Mononuclear cell (primary cell): ENCODE measurements around the gene RAB6A. TPM values are rescaled to one million over a fixed set of nuclear protein-coding genes. Genes with fewer than 3 reads are reported as not detected.
A peak's percentile ranks its signal among the peaks of the same experiment; 100 is the strongest.
"Not testable (repeated sequence)": the region's sequence is repeated elsewhere in the genome, so short reads cannot be mapped to it uniquely, and the experiment has no call there.

Experiments
- H3K27me3 ChIP-seq: 2 replicates; pipeline ENCODE4 v1.6.0; 2011; ENCODE audit warnings: low read length, control low read depth; ENCODE audit not compliant: insufficient read depth
- H3K4me1 ChIP-seq: 2 replicates; pipeline ENCODE4 v1.5.1; 2011; ENCODE audit warnings: mild to moderate bottlenecking, low read length, control low read depth; ENCODE audit not compliant: insufficient read depth
- H3K4me3 ChIP-seq: 2 replicates; pipeline ENCODE4 v1.5.1; 2011; ENCODE audit warnings: mild to moderate bottlenecking, low read length, moderate library complexity
- H3K9me3 ChIP-seq: 2 replicates; pipeline ENCODE4 v1.5.1; 2011; ENCODE audit warnings: low read depth, mild to moderate bottlenecking, control low read depth, low read length
- total RNA-seq: library from RNA; depleted of rRNA; stranded (reverse); fragments of >200 nt; gene quantifications from one replicate; pipeline ENCODE4 v1.2.3, GENCODE V29; 2012

Gene RAB6A
- 85.2 TPM for total RNA-seq

DNA sequence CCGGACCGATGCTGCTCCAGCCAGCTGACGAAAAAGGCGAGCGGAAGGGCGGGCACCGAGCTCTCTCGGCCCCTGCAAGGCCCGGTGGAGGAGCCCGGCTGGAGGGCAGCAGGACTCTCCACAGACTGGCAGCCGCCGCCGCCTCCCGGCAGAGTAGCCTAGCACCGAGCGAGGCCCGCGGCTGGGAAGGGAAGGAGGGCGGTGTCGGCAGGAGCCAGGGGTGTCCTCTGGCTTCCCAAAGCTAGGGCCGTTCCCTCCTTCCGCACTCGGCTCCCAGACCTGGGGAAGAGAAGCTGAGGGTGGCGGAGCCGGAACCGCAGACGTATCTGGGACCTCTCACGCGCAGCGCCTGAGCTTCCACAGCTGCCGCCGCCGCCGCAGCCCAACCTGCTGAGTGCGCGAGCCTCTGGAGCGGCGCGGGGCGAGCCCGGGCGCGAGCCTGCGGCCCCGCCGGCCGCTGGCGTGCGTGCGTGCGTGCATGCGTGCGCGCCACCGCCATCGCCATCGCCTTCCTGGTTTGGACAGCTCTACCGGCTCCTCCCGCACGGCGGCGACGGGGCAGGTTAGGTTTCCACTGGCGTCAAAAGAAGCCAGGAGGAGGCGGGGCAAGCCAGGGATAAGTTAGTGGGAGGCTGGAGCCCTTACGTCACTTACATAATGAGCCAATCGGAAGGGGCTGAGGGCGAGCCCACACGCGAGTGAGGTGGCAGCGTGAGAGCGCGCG is at the start of gene RAB6A:
Gene RAB6A (minus strand): TSS at position 396 of the 724 bp plus-strand sequence. CDS start 439 bp downstream, outside the sequence.
- Histone ChIP-seq H3K4me1 (peaks cover 14% of the 10 kb centered on the region), H3K27me3 (no peaks in the 10 kb centered on the region), H3K9me3 (no peaks in the 10 kb centered on the region), H3K4me3 (peak within 1 kb of the TSS; percentile 90)

DNA sequence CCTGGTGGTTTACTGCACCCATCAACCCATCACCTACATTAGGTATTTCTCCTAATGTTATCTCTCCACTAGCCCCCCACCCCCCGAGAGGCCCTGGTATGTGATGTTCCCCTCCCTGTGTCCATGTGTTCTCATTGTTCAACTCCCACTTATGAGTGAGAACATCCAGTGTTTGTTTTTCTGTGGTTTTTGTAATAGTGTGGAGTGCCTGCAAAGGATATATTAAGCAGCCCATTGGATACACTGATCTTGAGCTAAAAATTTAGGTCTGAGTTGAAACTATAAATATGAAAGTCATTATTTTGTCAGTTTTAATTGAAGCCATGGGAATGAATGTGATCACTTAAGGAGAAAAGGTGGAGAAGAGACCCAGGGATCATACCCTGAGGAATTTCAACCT is 49.8 kb upstream of the RAB6A start:
- H3K9me3 ChIP-seq: no peaks in the 10 kb centered on the region
- no peaks in the 10 kb centered on the region for H3K4me1 ChIP-seq
- no peaks in the 10 kb centered on the region for H3K27me3 ChIP-seq
- H3K4me3 ChIP-seq: no peak overlapping the region

DNA sequence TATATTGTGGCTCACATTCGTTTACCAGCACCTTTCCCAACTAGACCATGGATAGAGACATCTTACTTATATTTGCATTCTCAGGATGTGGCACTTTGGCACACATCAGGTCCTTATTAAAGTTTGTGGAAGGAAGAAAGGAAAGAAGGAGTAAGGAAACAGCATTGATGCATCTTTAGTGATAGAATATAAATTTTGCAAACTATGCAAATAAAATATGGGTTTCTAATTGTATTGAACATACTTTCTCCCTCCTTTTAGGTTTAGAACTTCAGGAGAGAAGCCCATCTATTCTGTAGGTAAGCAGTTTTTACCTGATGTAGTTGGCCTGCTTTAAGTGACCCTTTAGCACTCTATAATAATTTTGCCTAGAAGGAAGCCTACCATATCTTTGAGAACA is 47.2 kb upstream of the RAB6A start:
- Histone ChIP-seq H3K27me3 (no peaks in the 10 kb centered on the region), H3K9me3 (no peaks in the 10 kb centered on the region), H3K4me3 (no peak overlapping the region), H3K4me1 (no peaks in the 10 kb centered on the region)

DNA sequence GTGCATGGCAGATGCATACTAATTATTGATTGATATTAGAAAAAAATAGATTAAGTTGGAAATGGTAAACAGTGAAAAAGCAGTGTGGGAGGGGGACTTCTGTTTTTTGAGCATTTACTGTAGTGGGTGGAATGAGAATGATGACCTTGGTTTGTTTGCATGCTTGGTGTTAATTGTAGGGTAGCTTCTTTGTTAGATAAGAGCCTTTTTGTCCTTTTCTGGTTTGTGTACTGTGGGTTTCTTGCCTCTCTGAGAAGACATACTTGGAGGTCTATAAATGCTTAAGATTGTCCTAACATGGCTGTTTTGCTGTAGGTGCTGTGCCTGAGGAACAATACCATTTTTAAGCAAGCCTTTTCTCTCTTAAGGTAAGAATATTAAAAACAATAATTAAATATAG is 43.8 kb upstream of the RAB6A start:
- Histone ChIP-seq H3K9me3 (no peaks in the 10 kb centered on the region), H3K27me3 (no peaks in the 10 kb centered on the region), H3K4me1 (no peaks in the 10 kb centered on the region), H3K4me3 (no peak overlapping the region)

DNA sequence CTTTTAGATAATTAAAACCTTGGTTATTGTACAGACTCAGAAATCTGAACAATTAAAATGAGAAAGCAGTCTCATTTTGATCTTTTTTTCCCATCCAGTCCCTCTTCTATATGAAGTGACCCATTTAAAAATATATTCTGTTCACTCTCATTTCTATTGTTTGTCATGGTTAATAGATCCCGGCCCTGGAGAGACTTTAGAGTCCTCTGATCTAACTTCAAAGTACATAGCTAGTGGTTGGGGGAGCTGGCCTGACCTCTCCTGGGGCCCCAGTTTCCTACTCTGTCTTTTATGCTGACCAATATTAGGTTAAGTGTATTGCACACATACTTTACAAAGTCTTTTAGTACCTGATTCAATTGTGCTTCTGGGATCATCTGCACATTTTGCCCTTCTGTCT is 40.3 kb upstream of the RAB6A start:
- Histone ChIP-seq H3K4me1 (no peaks in the 10 kb centered on the region), H3K4me3 (no peak overlapping the region), H3K9me3 (no peaks in the 10 kb centered on the region), H3K27me3 (no peaks in the 10 kb centered on the region)

DNA sequence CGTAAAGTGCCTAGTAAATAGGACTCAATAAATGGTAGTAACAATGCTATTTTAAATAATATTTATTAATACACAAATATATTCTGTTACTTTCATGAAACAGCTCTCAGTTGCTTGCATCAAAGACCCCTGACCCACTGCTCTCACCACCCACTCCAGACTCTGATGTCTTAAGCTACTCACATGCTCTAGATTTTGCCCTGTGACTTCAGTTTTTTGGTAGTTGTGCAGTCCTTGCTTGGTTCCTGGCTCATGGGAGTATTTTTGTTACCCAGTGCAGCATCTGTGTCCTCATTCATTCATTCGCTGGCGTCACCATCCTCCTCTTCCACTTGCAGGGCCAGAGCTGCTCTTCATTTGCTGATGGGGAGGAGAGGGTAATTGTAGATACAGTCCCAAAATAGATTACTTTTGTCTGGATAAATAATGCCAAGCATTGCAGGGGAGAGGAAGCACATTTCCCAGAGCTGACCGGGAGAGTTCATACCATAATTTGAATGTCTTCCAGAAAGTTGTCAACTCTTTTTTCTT is 39.5 kb upstream of the RAB6A start:
- no peaks in the 10 kb centered on the region for H3K4me1 ChIP-seq
- H3K27me3 ChIP-seq: no peaks in the 10 kb centered on the region
- H3K9me3 ChIP-seq: no peaks in the 10 kb centered on the region
- H3K4me3 ChIP-seq: no peak overlapping the region

DNA sequence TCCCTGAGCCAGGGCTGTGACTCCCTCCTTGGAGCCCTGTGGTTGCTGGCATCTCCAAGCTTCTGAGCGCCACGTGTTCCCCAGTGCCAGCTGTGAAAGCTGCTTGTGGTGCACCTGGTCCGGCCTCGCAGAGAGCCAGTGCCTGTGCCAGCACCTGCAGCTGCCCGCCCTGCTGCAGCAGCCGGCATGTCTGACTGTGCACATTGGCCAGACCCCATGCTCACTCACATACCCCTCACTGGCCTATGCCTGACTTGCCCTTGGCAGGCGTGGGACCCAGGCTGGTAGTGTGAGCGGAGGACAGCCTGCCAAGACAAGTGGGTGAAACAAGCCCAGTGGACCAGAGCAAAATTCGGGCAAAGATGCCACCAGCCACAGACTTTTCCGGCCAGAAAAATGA is 36.6 kb upstream of the RAB6A start:
- Histone ChIP-seq H3K9me3 (no peaks in the 10 kb centered on the region), H3K4me3 (no peak overlapping the region), H3K27me3 (no peaks in the 10 kb centered on the region), H3K4me1 (no peaks in the 10 kb centered on the region)

DNA sequence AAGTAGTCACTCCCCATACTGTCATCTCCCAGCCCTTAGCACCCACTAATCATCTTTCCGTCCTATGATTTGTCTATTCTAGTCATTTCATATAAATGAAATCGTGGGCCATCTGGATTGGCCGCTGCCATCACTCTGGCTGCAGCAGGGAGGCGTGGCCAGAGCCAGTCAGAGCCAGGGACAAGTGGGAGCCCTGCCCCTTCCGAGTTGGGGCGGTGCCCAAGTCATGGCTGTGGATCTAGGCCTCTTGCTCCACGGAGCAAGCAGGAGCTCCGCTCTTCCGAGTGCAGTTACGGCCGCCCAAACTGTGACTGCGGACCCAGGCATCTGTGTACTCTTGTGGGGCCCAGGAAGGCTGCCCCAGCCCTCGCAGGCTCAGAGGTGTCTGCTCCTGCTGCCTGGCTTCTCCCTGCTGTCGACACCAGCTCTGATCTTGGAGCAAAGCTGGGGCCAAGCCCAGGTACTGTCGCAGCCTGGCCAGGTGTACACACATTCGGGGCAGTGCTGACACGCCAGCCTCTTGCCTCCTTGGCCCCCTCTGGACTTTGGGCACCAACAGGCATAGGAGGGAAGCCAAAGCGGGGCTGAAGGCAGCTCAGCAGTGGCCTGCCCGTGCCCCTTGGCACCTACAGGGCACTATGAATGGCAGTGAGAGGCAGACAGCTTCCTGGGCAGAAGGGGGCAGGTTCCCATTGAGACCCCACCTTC is 35.2 kb upstream of the RAB6A start:
- no peak overlapping the region for H3K4me3 ChIP-seq
- H3K27me3 ChIP-seq: no peaks in the 10 kb centered on the region
- H3K9me3 ChIP-seq: no peaks in the 10 kb centered on the region
- no peaks in the 10 kb centered on the region for H3K4me1 ChIP-seq

DNA sequence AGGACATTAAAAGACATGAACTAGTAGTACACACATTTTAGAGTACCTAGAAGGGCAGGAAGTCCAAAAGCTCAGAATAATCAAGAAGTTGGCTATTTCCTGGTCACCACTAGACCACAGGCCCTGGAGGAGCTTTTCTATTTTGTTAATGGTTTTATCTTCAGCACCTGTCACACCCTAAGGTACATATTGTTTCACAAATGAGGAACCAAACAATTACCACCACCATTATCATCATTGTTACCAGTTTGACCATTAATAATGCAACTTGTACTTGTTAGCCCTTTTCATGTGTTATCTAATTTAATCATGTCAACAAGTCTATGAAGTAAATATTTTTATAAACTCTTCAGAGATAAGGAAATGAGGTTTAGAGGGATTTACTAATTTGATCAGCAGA is 31.7 kb upstream of the RAB6A start:
- peaks cover 13% of the 10 kb centered on the region for H3K4me1 ChIP-seq
- H3K27me3 ChIP-seq: no peaks in the 10 kb centered on the region
- no peak overlapping the region for H3K4me3 ChIP-seq
- H3K9me3 ChIP-seq: no peaks in the 10 kb centered on the region

DNA sequence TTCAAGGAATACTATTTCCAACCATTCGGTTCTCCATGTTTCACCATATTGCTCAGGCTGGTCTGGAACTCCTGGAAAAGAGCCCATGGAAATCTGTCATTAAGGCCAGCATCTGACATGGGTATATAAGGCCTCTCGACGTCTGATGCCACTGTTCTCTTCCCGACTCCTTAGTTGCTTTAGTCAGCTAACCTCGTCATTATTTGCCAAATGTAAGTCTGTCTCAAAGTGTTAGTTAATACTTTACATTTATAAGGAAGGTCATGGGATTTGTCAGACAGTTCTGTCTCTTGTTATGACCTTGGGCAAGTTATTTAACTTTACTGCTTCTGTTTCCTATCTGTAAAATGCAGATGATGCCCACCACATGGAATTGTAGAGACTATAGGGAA is 28.4 kb upstream of the RAB6A start:
- peaks cover 19% of the 10 kb centered on the region for H3K4me1 ChIP-seq
- H3K9me3 ChIP-seq: no peaks in the 10 kb centered on the region
- H3K4me3 ChIP-seq: no peak overlapping the region
- H3K27me3 ChIP-seq: no peaks in the 10 kb centered on the region

DNA sequence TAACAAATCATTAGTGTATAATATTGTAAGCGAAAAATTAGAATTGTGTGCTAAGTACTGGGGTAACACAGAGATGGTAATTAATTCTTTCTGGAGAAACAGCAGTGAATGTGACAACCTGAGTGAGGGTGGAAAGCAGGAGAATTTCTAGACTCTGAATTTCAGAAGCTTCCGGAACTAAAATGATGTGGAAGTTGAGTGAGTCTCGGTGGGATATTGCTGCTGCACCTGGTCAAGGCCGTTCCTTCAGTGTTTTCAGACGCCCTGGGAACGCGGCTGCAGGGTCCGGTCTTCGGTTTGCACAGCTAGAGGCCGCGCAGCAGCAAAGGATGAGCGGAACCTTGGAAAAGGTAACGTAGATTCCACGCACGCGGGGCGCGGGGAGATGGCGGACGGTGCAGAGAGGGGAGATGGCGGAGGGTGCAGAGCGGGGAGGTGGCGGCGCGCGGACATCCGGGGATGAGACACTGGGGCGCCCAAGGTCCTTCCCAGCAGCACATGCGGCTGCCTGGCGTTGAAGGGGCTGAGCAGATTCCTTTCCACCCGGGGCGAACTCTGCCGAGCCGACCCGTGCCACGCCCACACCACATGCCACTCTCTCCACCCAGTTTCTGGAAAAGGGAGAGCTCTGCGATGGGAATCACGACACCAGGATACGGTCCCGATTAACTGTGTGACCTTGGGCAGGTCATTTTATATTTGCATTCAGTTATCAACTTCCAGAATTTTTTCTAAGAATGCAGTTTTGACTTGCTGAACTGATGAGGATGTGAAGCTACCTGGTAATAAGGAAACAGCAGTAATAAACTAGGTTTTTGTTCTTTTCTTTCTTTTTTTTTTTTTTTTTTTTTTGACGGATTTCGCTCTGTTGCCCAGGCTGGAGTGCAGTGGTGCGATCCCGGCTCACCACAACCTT is 27.0 kb upstream of the RAB6A start, which contains the start of gene MRPL48:
Gene MRPL48 (plus strand): TSS at position 232 of the 916 bp plus-strand sequence. CDS start 98 bp downstream, at position 330.
- Histone ChIP-seq H3K4me1 (peaks cover 19% of the 10 kb centered on the region), H3K27me3 (no peaks in the 10 kb centered on the region), H3K9me3 (no peaks in the 10 kb centered on the region), H3K4me3 (peak within 1 kb of the TSS; percentile 98)

DNA sequence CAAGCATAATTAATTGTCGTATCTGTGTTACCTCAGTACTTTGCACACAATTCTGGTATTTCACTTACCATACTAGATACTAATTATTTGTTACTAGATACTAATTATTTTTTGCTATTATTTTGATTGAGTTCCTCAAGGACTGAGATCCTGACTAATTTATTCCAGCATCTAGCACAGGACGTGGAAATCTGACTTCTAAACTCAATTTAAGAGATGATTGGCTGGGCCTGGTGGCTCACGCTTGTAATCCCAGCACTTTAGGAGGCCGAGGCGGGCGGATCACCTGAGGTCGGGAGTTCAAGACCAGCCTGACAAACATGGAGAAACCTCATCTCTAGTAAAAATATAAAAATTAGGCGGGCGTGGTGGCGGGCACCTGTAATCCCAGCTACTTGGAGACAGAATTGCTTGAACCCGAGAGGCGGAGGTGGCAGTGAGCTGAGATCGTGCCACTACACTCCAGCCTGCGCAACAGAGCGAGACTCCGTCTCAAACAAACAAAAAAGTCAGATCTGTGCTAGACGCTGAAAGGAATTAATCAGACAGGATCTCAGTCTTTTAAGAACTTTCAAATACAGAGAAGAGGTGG is 26.3 kb upstream of the RAB6A start:
- peak overlapping the region; percentile 98 for H3K4me3 ChIP-seq
- peaks cover 19% of the 10 kb centered on the region for H3K4me1 ChIP-seq
- no peaks in the 10 kb centered on the region for H3K27me3 ChIP-seq
- H3K9me3 ChIP-seq: no peaks in the 10 kb centered on the region

DNA sequence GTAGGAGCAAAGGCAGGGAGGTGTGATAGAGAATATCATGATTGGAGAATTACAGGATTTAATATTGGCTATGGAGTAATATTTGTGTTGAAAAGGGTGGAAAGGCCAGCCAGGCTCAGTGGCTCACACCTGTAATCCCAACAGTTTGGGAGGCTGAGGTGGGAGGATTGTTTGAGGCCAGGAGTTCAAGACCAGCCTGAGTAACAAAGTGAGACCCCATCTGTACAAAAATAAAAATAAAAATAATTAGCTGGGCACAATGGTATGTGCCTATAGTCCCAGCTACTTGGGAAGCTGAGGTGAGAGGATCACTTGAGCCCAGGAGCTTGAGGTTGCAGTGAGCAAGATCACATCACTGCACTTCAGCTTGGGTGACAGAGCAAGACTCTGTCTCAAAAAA is 24.6 kb upstream of the RAB6A start:
- not testable (repeated sequence) for H3K4me3 ChIP-seq, H3K9me3 ChIP-seq, H3K27me3 ChIP-seq
- H3K4me1 ChIP-seq: peaks cover 19% of the 10 kb centered on the region

DNA sequence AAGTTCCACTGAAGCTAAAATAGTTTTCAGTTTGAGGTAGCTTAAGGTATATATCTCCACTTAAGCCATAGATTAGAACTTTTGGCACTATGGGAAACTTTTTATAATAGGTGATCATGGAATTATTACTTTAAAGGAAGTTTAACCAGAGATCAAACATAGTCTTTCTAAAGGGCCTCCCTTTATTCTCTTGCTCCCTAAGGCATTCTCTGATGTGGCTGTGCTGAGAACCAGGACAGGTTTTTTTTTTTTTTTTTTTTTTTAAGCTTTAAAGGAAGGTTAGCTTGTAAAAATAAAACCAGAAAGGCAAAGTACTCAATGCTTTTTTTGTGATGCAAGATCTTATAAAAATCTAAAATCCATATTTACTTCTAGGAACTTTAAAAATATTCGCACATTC is 23.9 kb upstream of the RAB6A start:
- Histone ChIP-seq H3K4me1 (peaks cover 19% of the 10 kb centered on the region), H3K9me3 (no peaks in the 10 kb centered on the region), H3K4me3 (no peak overlapping the region), H3K27me3 (no peaks in the 10 kb centered on the region)
